DND-41 (cell line): ENCODE data around the gene SOCS3.

ENCODE experiments used
- EZH2 ChIP-seq: IDR thresholded peaks from 3 replicates; pipeline ENCODE4 v1.6.1; 2012; ENCODE audit warnings: borderline replicate concordance, low read depth, mild to moderate bottlenecking, moderate library complexity, low read length, inconsistent platforms; ENCODE audit not compliant: severe bottlenecking
- TF ChIP-seq, protein P1 (sequence below): IDR thresholded peaks from 2 replicates; pipeline ENCODE4 v1.5.1; 2012; ENCODE audit warnings: borderline replicate concordance, low read length, moderate library complexity, mild to moderate bottlenecking; ENCODE audit not compliant: poor library complexity, severe bottlenecking; ENCODE audit errors: extremely low read depth

DNA sequence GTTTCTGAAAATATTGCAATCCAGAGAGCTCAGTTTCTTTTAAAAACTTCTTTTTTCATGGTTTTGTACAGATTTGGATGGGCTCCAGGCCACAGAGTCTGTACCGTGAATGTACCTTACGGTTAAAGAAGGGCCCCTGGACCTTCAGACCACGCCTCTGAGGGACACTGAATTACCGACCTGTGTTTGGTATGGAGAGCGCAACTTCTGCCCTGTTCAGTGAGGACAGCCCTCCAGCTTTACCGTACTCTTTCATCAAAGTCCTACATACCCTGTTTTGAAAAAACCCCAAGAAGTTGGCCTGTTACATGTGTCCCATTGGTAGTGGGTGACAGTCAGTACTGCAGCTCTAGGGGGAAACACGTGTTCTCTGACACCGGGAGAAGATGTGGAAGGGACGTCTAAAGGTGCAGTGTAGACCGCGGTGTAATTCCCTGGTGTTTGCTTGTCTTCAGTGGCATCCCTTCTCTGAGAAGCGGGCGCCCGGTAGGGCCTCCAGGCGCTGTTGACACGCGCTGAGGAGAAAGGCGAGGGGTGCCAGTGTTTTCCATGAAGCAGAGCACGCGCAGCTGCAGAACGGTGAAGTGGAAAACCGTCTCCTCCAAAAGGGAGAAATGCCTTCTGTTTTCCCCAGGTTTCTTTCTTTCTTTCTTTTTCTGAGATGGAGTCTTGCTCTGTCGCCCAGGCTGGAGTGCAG is 24.8 kb upstream of the SOCS3 start:
- TF ChIP-seq, protein P1, sequence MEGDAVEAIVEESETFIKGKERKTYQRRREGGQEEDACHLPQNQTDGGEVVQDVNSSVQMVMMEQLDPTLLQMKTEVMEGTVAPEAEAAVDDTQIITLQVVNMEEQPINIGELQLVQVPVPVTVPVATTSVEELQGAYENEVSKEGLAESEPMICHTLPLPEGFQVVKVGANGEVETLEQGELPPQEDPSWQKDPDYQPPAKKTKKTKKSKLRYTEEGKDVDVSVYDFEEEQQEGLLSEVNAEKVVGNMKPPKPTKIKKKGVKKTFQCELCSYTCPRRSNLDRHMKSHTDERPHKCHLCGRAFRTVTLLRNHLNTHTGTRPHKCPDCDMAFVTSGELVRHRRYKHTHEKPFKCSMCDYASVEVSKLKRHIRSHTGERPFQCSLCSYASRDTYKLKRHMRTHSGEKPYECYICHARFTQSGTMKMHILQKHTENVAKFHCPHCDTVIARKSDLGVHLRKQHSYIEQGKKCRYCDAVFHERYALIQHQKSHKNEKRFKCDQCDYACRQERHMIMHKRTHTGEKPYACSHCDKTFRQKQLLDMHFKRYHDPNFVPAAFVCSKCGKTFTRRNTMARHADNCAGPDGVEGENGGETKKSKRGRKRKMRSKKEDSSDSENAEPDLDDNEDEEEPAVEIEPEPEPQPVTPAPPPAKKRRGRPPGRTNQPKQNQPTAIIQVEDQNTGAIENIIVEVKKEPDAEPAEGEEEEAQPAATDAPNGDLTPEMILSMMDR = no peak
- TF ChIP-seq EZH2 = no peak
